ENCODE data around the gene GANC. TPM values are rescaled to one million over a fixed set of nuclear protein-coding genes. Genes with fewer than 3 reads are reported as not detected.
A peak's percentile ranks its signal among the peaks of the same experiment; 100 is the strongest.

GANC gene
- total RNA-seq, 4 donors from 2014 or later, result 36.6 to 143 (median 54.8) TPM

- in situ Hi-C loops (cut with MboI; ENCODE audit: low pct_ligation_motif_present in 1 of 4, low pct_unique_long_range_greater_than_20kb in 1 of 4, low sequenced_read_pairs in 3 of 4), result no loop called here
- Histone ChIP-seq H3K27ac (no peak overlapping the region), H3K4me1 (no peaks in the 10 kb centered on the region), H3K9me3 (no peaks in the 10 kb centered on the region), H3K4me3 (no peak overlapping the region), H3K36me3 (no peaks in the 10 kb centered on the region), H3K27me3 (no peaks in the 10 kb centered on the region)
- intact Hi-C loops (cut with DNase I; ENCODE audit: low total_unique reads), result no loop called here
- WGBS, 2 donors (ENCODE audit: low coverage in 1 of 2), result 68 to 81% methylated on average over 3 to 4 of the region's 4 CpGs
- TF ChIP-seq POLR2A (IDR thresholded peaks at IDR 0.05) (no peak), CTCF (IDR thresholded peaks at IDR 0.05) (no peak), POLR2AphosphoS5 (IDR thresholded peaks at IDR 0.05) (no peak), EP300 (IDR thresholded peaks at IDR 0.05; ENCODE audit: low read depth) (no peak)
- DNase-seq, result no peak
Observed at GRCh38 chr15:42384597-42384996, 111.6 kb downstream of the GANC start.

- intact Hi-C loops (cut with DNase I; ENCODE audit: low total_unique reads), result no loop called here
- peak; percentile 59 for DNase-seq
- WGBS, 2 donors (ENCODE audit: low coverage in 1 of 2), result 10 to 25% methylated on average over 2 to 5 of the region's 5 CpGs
- Histone ChIP-seq H3K9me3 (no peaks in the 10 kb centered on the region), H3K4me3 (no peak overlapping the region), H3K27me3 (no peaks in the 10 kb centered on the region), H3K4me1 (no peaks in the 10 kb centered on the region), H3K36me3 (no peaks in the 10 kb centered on the region), H3K27ac (no peak overlapping the region)
- TF ChIP-seq CTCF (IDR thresholded peaks at IDR 0.05) (peak; percentile 19 to 58 (median 48)), POLR2A (IDR thresholded peaks at IDR 0.05) (no peak)
- in situ Hi-C loops (cut with MboI; ENCODE audit: low pct_ligation_motif_present in 1 of 4, low pct_unique_long_range_greater_than_20kb in 1 of 4, low sequenced_read_pairs in 3 of 4), result no loop called here
Observed at GRCh38 chr15:42385206-42385979, 112.4 kb downstream of the GANC start.

- Histone ChIP-seq H3K4me3 (no peak overlapping the region), H3K36me3 (no peaks in the 10 kb centered on the region), H3K4me1 (no peaks in the 10 kb centered on the region), H3K9me3 (no peaks in the 10 kb centered on the region), H3K27ac (no peak overlapping the region), H3K27me3 (no peaks in the 10 kb centered on the region)
- intact Hi-C loops (cut with DNase I; ENCODE audit: low total_unique reads), result no loop called here
- no peak for DNase-seq
- in situ Hi-C loops (cut with MboI; ENCODE audit: low pct_ligation_motif_present in 1 of 4, low pct_unique_long_range_greater_than_20kb in 1 of 4, low sequenced_read_pairs in 3 of 4), result no loop called here
- TF ChIP-seq EP300 (IDR thresholded peaks at IDR 0.05; ENCODE audit: low read depth) (no peak), POLR2A (IDR thresholded peaks at IDR 0.05) (no peak), CTCF (IDR thresholded peaks at IDR 0.05) (no peak)
- WGBS, 2 donors (ENCODE audit: low coverage in 1 of 2), result 93 to 100% methylated on average over 2 to 12 of the region's 12 CpGs
Observed at GRCh38 chr15:42385980-42386700, 113.1 kb downstream of the GANC start.

GRCh38 chr15:42387603-42388002 is 114.6 kb downstream of the GANC start:
- Histone ChIP-seq H3K27me3 (no peaks in the 10 kb centered on the region), H3K36me3 (no peaks in the 10 kb centered on the region), H3K4me3 (no peak overlapping the region), H3K27ac (no peak overlapping the region), H3K4me1 (peaks cover 0 to 8% (median 6%) of the 10 kb centered on the region in 4 donors), H3K9me3 (no peaks in the 10 kb centered on the region)
- no peak for DNase-seq
- intact Hi-C loops (cut with DNase I; ENCODE audit: low total_unique reads) (no loop called here), in situ Hi-C loops (cut with MboI; ENCODE audit: low pct_ligation_motif_present in 1 of 4, low pct_unique_long_range_greater_than_20kb in 1 of 4, low sequenced_read_pairs in 3 of 4) (no loop called here)
- TF ChIP-seq POLR2AphosphoS5 (IDR thresholded peaks at IDR 0.05) (no peak), CTCF (IDR thresholded peaks at IDR 0.05) (no peak), POLR2A (IDR thresholded peaks at IDR 0.05) (no peak), EP300 (IDR thresholded peaks at IDR 0.05; ENCODE audit: low read depth) (no peak)
- 61 to 83% methylated on average over 8 of the region's 8 CpGs for WGBS, 2 donors (ENCODE audit: low coverage in 1 of 2)
